HG03135 (cell line): ENCODE results near the gene AGBL4.
"Not testable (repeated sequence)": the region's sequence is repeated elsewhere in the genome, so short reads cannot be mapped to it uniquely, and the experiment has no call there.

Experiments used
- ATAC-seq: cut with Tn5 transposase; IDR thresholded peaks from one replicate; pipeline ENCODE4 v1.9.1; 2021; ENCODE audit warnings: mild to moderate bottlenecking, moderate library complexity; ENCODE audit not compliant: unreplicated experiment

Gene AGBL4

GRCh38 chr1:49319426-49319963 lies 704.3 kb downstream of the AGBL4 start:
- no peak for ATAC-seq

GRCh38 chr1:49318218-49318617 lies 705.5 kb downstream of the AGBL4 start:
- ATAC-seq = no peak

GRCh38 chr1:49307457-49307856 lies 716.3 kb downstream of the AGBL4 start:
- ATAC-seq = no peak

GRCh38 chr1:49306507-49307070 lies 717.2 kb downstream of the AGBL4 start:
- no peak for ATAC-seq

- not testable (repeated sequence) for ATAC-seq
These were observed 721.4 kb downstream of the AGBL4 start for GRCh38 chr1:49302400-49302799.

GRCh38 chr1:49298304-49298703 lies 725.5 kb downstream of the AGBL4 start:
- no peak for ATAC-seq

- no peak for ATAC-seq
These were observed 726.0 kb downstream of the AGBL4 start for GRCh38 chr1:49297783-49298182.

- no peak for ATAC-seq
These were observed 729.2 kb downstream of the AGBL4 start for GRCh38 chr1:49294539-49294938.

GRCh38 chr1:49293016-49293415 lies 730.7 kb downstream of the AGBL4 start:
- no peak for ATAC-seq

- not testable (repeated sequence) for ATAC-seq
These were observed 766.3 kb downstream of the AGBL4 start for GRCh38 chr1:49257211-49258049.

GRCh38 chr1:49252917-49253316 lies 770.8 kb downstream of the AGBL4 start:
- ATAC-seq = no peak

- ATAC-seq = no peak
These were observed 772.6 kb downstream of the AGBL4 start for GRCh38 chr1:49251019-49251784.

- no peak for ATAC-seq
These were observed 783.0 kb downstream of the AGBL4 start for GRCh38 chr1:49240709-49241221.

GRCh38 chr1:49234988-49235387 lies 788.8 kb downstream of the AGBL4 start:
- no peak for ATAC-seq

GRCh38 chr1:49229555-49229954 lies 794.2 kb downstream of the AGBL4 start:
- no peak for ATAC-seq

GRCh38 chr1:49226758-49227157 lies 797.0 kb downstream of the AGBL4 start:
- no peak for ATAC-seq

- no peak for ATAC-seq
These were observed 798.3 kb downstream of the AGBL4 start for GRCh38 chr1:49225464-49225863.

GRCh38 chr1:49213301-49213700 lies 810.5 kb downstream of the AGBL4 start:
- ATAC-seq = no peak

- ATAC-seq = no peak
These were observed 815.0 kb downstream of the AGBL4 start for GRCh38 chr1:49208712-49209111.

GRCh38 chr1:49204720-49205119 lies 819.0 kb downstream of the AGBL4 start:
- no peak for ATAC-seq

GRCh38 chr1:49200738-49201137 lies 823.0 kb downstream of the AGBL4 start:
- ATAC-seq = no peak
